Mononuclear cell (primary cell): ENCODE results near the gene CAVIN3. TPM values are rescaled to one million over a fixed set of nuclear protein-coding genes. Genes with fewer than 3 reads are reported as not detected.

Source experiments
- H3K27me3 ChIP-seq: 2 replicates; pipeline ENCODE4 v1.6.0; 2011; ENCODE audit warnings: low read length, control low read depth; ENCODE audit not compliant: insufficient read depth
- H3K4me1 ChIP-seq: 2 replicates; pipeline ENCODE4 v1.5.1; 2011; ENCODE audit warnings: mild to moderate bottlenecking, low read length, control low read depth; ENCODE audit not compliant: insufficient read depth
- H3K4me3 ChIP-seq: 2 replicates; pipeline ENCODE4 v1.5.1; 2011; ENCODE audit warnings: mild to moderate bottlenecking, low read length, moderate library complexity
- H3K9me3 ChIP-seq: 2 replicates; pipeline ENCODE4 v1.5.1; 2011; ENCODE audit warnings: low read depth, mild to moderate bottlenecking, control low read depth, low read length
- total RNA-seq: library from RNA; depleted of rRNA; stranded (reverse); fragments of >200 nt; gene quantifications from one replicate; pipeline ENCODE4 v1.2.3, GENCODE V29; 2012

The CAVIN3 gene
- total RNA-seq, 1 donor: 1.8 TPM

- peaks cover 13% of the 10 kb centered on the region for H3K27me3 ChIP-seq
- H3K4me3 ChIP-seq: no peak overlapping the region
These were observed 14.5 kb upstream of the CAVIN3 start for GRCh38 chr11:6334806-6335205.

GRCh38 chr11:6333095-6333494, 12.8 kb upstream of the CAVIN3 start:
- Histone ChIP-seq H3K4me1 (no peaks in the 10 kb centered on the region), H3K4me3 (no peak overlapping the region), H3K9me3 (no peaks in the 10 kb centered on the region), H3K27me3 (peaks cover 17% of the 10 kb centered on the region)

More at GRCh38 chr11:6334806-6335205, 14.5 kb upstream of the CAVIN3 start:
- H3K4me1 ChIP-seq: no peaks in the 10 kb centered on the region
- no peaks in the 10 kb centered on the region for H3K9me3 ChIP-seq

- Histone ChIP-seq H3K4me1 (no peaks in the 10 kb centered on the region), H3K4me3 (no peak overlapping the region), H3K9me3 (no peaks in the 10 kb centered on the region), H3K27me3 (peaks cover 25% of the 10 kb centered on the region)
These were observed 11.8 kb upstream of the CAVIN3 start for GRCh38 chr11:6332066-6332465.

GRCh38 chr11:6328321-6328720, 8.0 kb upstream of the CAVIN3 start:
- Histone ChIP-seq H3K4me3 (no peak overlapping the region), H3K27me3 (peaks cover 18% of the 10 kb centered on the region), H3K4me1 (no peaks in the 10 kb centered on the region), H3K9me3 (no peaks in the 10 kb centered on the region)

GRCh38 chr11:6327806-6328205, 7.5 kb upstream of the CAVIN3 start:
- Histone ChIP-seq H3K4me3 (no peak overlapping the region), H3K9me3 (no peaks in the 10 kb centered on the region), H3K4me1 (no peaks in the 10 kb centered on the region), H3K27me3 (peaks cover 18% of the 10 kb centered on the region)

GRCh38 chr11:6326985-6327384, 6.7 kb upstream of the CAVIN3 start:
- Histone ChIP-seq H3K4me3 (no peak overlapping the region), H3K27me3 (peaks cover 12% of the 10 kb centered on the region), H3K9me3 (no peaks in the 10 kb centered on the region), H3K4me1 (no peaks in the 10 kb centered on the region)

GRCh38 chr11:6326303-6326702, 6.0 kb upstream of the CAVIN3 start:
- no peak overlapping the region for H3K4me3 ChIP-seq
- H3K4me1 ChIP-seq: peaks cover 3% of the 10 kb centered on the region
- H3K9me3 ChIP-seq: no peaks in the 10 kb centered on the region
- peaks cover 19% of the 10 kb centered on the region for H3K27me3 ChIP-seq

- peaks cover 26% of the 10 kb centered on the region for H3K4me1 ChIP-seq
- no peak overlapping the region for H3K4me3 ChIP-seq
- H3K27me3 ChIP-seq: peaks cover 34% of the 10 kb centered on the region
- no peaks in the 10 kb centered on the region for H3K9me3 ChIP-seq
These were observed 3.1 kb upstream of the CAVIN3 start for GRCh38 chr11:6323291-6323905.

- H3K27me3 ChIP-seq: peaks cover 37% of the 10 kb centered on the region
- no peak overlapping the region for H3K4me3 ChIP-seq
- no peaks in the 10 kb centered on the region for H3K9me3 ChIP-seq
- peaks cover 26% of the 10 kb centered on the region for H3K4me1 ChIP-seq
These were observed 1.7 kb upstream of the CAVIN3 start for GRCh38 chr11:6321961-6322362.

GRCh38 chr11:6321356-6321755, 1.1 kb upstream of the CAVIN3 start:
- Histone ChIP-seq H3K27me3 (peaks cover 39% of the 10 kb centered on the region), H3K4me3 (no peak overlapping the region), H3K9me3 (no peaks in the 10 kb centered on the region), H3K4me1 (peaks cover 26% of the 10 kb centered on the region)

GRCh38 chr11:6319704-6320410, 444 bp downstream of the CAVIN3 start:
- peaks cover 51% of the 10 kb centered on the region for H3K27me3 ChIP-seq
- H3K4me3 ChIP-seq: no peak overlapping the region

GRCh38 chr11:6319001-6319703, 1.1 kb downstream of the CAVIN3 start:
- Histone ChIP-seq H3K9me3 (no peaks in the 10 kb centered on the region), H3K4me1 (peaks cover 32% of the 10 kb centered on the region), H3K4me3 (no peak overlapping the region), H3K27me3 (peaks cover 58% of the 10 kb centered on the region)

More at GRCh38 chr11:6319704-6320410, 444 bp downstream of the CAVIN3 start:
- peaks cover 32% of the 10 kb centered on the region for H3K4me1 ChIP-seq
- no peaks in the 10 kb centered on the region for H3K9me3 ChIP-seq

- Histone ChIP-seq H3K4me1 (peaks cover 32% of the 10 kb centered on the region), H3K9me3 (no peaks in the 10 kb centered on the region), H3K4me3 (no peak overlapping the region), H3K27me3 (peaks cover 63% of the 10 kb centered on the region)
These were observed 2.1 kb downstream of the CAVIN3 start for GRCh38 chr11:6318204-6318603.

GRCh38 chr11:6315811-6316425, 4.4 kb downstream of the CAVIN3 start:
- Histone ChIP-seq H3K9me3 (no peaks in the 10 kb centered on the region), H3K4me3 (no peak overlapping the region), H3K27me3 (peaks cover 68% of the 10 kb centered on the region), H3K4me1 (peaks cover 25% of the 10 kb centered on the region)

GRCh38 chr11:6312106-6312505, 8.2 kb downstream of the CAVIN3 start:
- H3K4me3 ChIP-seq: no peak overlapping the region
- peaks cover 5% of the 10 kb centered on the region for H3K4me1 ChIP-seq
- no peaks in the 10 kb centered on the region for H3K9me3 ChIP-seq
- H3K27me3 ChIP-seq: peaks cover 44% of the 10 kb centered on the region
